DOHH2 (cell line): ENCODE data around the gene SLC2A4.

ENCODE experiments used
- H3F3A ChIP-seq: fragments of 200-600 bp; sonication (generic), shearing (Covaris generic); 2 replicates; pipeline ENCODE4 v1.6.0; 2016; ENCODE audit warnings: antibody characterized with exemption, mild to moderate bottlenecking; ENCODE audit not compliant: control insufficient read depth, insufficient read depth
- H3K27ac ChIP-seq: fragments of 200-600 bp; sonication (generic); 2 replicates; pipeline ENCODE4 v1.5.1; 2014; ENCODE audit warnings: low read depth, mild to moderate bottlenecking, low read length, moderate library complexity
- H3K27me3 ChIP-seq: fragments of 200-600 bp; sonication (generic); 2 replicates; pipeline ENCODE4 v1.6.1; 2014; ENCODE audit warnings: mild to moderate bottlenecking, low read length, mixed read lengths; ENCODE audit not compliant: control insufficient read depth
- H3K36me3 ChIP-seq: fragments of 200-600 bp; sonication (generic); 2 replicates; pipeline ENCODE4 v1.6.1; 2014; ENCODE audit warnings: mild to moderate bottlenecking, low read length, moderate library complexity, mixed read lengths; ENCODE audit not compliant: control insufficient read depth
- H3K4me1 ChIP-seq: fragments of 200-600 bp; sonication (generic); 2 replicates; pipeline ENCODE4 v1.6.1; 2014; ENCODE audit warnings: mild to moderate bottlenecking, low read length, mixed read lengths; ENCODE audit not compliant: control insufficient read depth
- H3K4me2 ChIP-seq: fragments of 200-600 bp; sonication (generic); 2 replicates; pipeline ENCODE4 v1.6.0; 2014; ENCODE audit warnings: mild to moderate bottlenecking, low read length, moderate library complexity
- H3K4me3 ChIP-seq: fragments of 200-600 bp; sonication (generic); 2 replicates; pipeline ENCODE4 v1.5.1; 2014; ENCODE audit warnings: mild to moderate bottlenecking, low read length, mixed read lengths
- H3K79me2 ChIP-seq: fragments of 200-600 bp; sonication (generic); 2 replicates; pipeline ENCODE4 v1.6.1; 2014; ENCODE audit warnings: mild to moderate bottlenecking, low read length, mixed read lengths; ENCODE audit not compliant: control insufficient read depth
- H3K9me2 ChIP-seq: fragments of 200-600 bp; sonication (generic); replicated peaks from 2 replicates; pipeline ENCODE4 v1.6.1; 2014; ENCODE audit warnings: mild to moderate bottlenecking, low read length, mixed read lengths; ENCODE audit not compliant: control insufficient read depth
- H3K9me3 ChIP-seq: fragments of 200-600 bp; sonication (generic); 2 replicates; pipeline ENCODE4 v1.6.1; 2014; ENCODE audit warnings: antibody characterized with exemption, low read length, mixed read lengths; ENCODE audit not compliant: control insufficient read depth, insufficient read depth
- H4K20me1 ChIP-seq: fragments of 200-600 bp; sonication (generic); 2 replicates; pipeline ENCODE4 v1.6.0; 2014; ENCODE audit warnings: low read depth, mild to moderate bottlenecking, antibody characterized with exemption, low read length, moderate library complexity; ENCODE audit not compliant: control insufficient read depth, insufficient read depth
- EZH2phosphoT487 ChIP-seq: fragments of 200-600 bp; sonication (generic); IDR thresholded peaks from 2 replicates; pipeline ENCODE4 v1.6.1; 2017; ENCODE audit warnings: borderline replicate concordance, mild to moderate bottlenecking, antibody characterized with exemption, low read length, moderate library complexity, mixed read lengths
- TF ChIP-seq, protein P1 (sequence below): fragments of 200-600 bp; sonication (generic); IDR thresholded peaks from one replicate; pipeline ENCODE4 v1.5.1; 2014; ENCODE audit warnings: antibody characterized with exemption, mild to moderate bottlenecking, low read depth, low read length; ENCODE audit not compliant: poor library complexity, severe bottlenecking

Gene SLC2A4

DNA sequence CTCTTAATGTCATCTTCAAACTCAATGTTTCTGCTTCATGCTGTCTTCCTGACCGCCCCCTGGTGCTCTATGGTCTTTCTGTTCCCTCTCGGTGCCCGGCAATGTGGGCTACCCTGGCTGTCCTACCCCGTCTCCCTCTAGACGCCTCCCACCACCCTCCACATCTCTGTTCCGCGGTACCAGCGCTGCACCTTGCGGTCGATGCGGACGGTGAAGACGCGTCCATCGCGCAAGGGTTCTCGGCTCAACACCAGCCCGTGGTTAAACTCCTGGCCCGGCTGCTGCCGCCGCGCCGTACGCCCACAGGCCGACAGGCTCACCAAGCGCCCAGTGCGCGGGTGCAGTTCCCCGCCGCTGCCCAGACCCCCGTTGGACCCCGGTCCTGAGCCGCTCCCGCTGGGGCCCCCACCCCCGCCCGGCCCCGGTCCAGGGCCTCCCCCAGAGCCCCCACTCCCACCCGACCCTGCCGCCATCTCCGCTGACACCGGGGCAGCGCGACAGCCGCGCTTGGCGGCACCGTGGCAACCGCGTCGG lies 47.4 kb downstream of the SLC2A4 start, which contains the start of gene NEURL4:
TSS of gene NEURL4 (minus strand) at position 496 of the 534 bp plus-strand sequence. CDS start at position 473, 23 bp downstream.
- peak within 1 kb of the TSS; percentile 94 for H3K27ac ChIP-seq
- TF ChIP-seq, protein P1, sequence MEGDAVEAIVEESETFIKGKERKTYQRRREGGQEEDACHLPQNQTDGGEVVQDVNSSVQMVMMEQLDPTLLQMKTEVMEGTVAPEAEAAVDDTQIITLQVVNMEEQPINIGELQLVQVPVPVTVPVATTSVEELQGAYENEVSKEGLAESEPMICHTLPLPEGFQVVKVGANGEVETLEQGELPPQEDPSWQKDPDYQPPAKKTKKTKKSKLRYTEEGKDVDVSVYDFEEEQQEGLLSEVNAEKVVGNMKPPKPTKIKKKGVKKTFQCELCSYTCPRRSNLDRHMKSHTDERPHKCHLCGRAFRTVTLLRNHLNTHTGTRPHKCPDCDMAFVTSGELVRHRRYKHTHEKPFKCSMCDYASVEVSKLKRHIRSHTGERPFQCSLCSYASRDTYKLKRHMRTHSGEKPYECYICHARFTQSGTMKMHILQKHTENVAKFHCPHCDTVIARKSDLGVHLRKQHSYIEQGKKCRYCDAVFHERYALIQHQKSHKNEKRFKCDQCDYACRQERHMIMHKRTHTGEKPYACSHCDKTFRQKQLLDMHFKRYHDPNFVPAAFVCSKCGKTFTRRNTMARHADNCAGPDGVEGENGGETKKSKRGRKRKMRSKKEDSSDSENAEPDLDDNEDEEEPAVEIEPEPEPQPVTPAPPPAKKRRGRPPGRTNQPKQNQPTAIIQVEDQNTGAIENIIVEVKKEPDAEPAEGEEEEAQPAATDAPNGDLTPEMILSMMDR = no peak
- TF ChIP-seq EZH2phosphoT487 = no peak
- H3K9me2 ChIP-seq = no peaks in the 10 kb centered on the region
- H3K27me3 ChIP-seq = no peaks in the 10 kb centered on the region
- peak within 1 kb of the TSS; percentile 98 for H3K4me2 ChIP-seq
- peaks cover 52% of the 10 kb centered on the region for H3K4me1 ChIP-seq
- H3K4me3 ChIP-seq = peak within 1 kb of the TSS; percentile 100
- H3K9me3 ChIP-seq = no peaks in the 10 kb centered on the region
- H3K79me2 ChIP-seq = peaks cover 33% of the 10 kb centered on the region
- H4K20me1 ChIP-seq = no peaks in the 10 kb centered on the region
- peaks cover 11% of the 10 kb centered on the region for H3F3A ChIP-seq
- peaks cover 32% of the 10 kb centered on the region for H3K36me3 ChIP-seq

DNA sequence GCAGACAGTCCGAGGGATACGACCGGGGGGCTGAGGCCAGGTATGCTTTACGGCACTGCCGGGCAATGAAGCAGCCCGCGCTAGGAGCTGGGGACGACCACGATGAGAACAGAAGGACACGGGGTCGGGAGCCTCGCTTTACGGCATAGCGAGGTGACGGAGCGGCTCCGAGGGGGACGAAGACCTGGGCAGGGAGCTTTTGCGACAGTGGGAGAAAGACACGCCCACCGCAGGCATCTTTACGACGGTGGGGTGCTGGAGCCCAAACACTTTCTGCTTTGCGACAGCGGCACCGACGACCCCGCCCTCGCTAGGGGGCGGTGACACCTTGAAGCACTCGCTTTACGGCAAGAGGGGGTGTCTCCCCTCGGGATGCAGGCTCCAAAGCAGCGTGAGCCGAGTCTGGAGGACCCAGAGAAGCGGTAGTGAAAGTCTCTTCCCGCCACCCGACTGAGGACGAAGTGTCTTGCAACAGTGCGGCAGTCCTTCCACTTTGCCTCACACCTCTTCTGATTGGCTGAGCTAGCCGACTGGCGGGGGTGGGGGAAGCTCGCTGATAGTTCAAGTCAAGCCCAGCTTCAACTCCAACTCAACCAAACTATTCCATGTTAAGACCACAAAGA lies 48.0 kb downstream of the SLC2A4 start:
- H3F3A ChIP-seq = peaks cover 11% of the 10 kb centered on the region
- H3K9me2 ChIP-seq = no peaks in the 10 kb centered on the region
- H3K9me3 ChIP-seq = no peaks in the 10 kb centered on the region
- H4K20me1 ChIP-seq = no peaks in the 10 kb centered on the region
- H3K36me3 ChIP-seq = peaks cover 26% of the 10 kb centered on the region
- peaks cover 28% of the 10 kb centered on the region for H3K79me2 ChIP-seq
- H3K4me1 ChIP-seq = peaks cover 54% of the 10 kb centered on the region
- H3K4me3 ChIP-seq = peak overlapping the region; percentile 100
- H3K27me3 ChIP-seq = no peaks in the 10 kb centered on the region
- H3K27ac ChIP-seq = peak overlapping the region; percentile 94
- peak overlapping the region; percentile 98 for H3K4me2 ChIP-seq
- TF ChIP-seq, protein P1 = no peak
- TF ChIP-seq EZH2phosphoT487 = no peak

DNA sequence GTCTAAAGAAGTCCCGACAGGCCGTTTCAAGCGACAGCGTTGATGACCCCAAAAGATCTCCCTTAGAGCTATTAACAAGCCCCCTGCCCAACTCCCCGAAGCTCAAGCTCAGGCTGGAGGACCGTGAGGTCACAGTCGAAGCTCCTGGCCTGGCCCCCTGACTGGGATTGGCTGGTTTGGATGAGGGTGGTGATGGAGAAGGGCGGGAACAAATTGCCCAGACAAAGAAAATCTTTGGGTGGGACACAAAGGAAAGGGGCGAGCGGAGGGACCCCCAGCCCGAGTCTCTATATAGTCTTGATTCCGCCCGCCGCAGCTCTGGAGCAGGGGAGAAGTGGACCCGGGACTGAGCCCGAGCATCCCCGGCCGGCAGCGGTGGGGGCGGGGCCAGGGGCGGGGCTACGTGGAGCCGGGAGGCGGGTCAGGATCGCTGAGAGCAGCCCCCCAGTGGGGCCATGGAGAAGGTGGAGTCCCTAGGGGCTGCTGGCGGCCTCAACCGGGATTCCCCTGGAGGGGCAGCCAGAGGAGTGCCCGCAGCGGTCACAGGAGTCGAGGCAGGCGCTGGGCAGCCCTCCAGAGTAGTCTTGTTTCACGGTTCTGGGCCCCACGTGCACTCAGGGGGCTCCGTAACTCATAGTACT lies 48.6 kb downstream of the SLC2A4 start:
- H3K4me2 ChIP-seq = peak overlapping the region; percentile 90

More for the DNA sequence above, 48.6 kb downstream of the SLC2A4 start:
- Histone ChIP-seq H3K36me3 (peaks cover 22% of the 10 kb centered on the region), H3K4me3 (peak overlapping the region; percentile 100), H4K20me1 (no peaks in the 10 kb centered on the region), H3K79me2 (peaks cover 26% of the 10 kb centered on the region), H3K27ac (peak overlapping the region; percentile 94), H3F3A (peaks cover 11% of the 10 kb centered on the region), H3K4me1 (peaks cover 60% of the 10 kb centered on the region), H3K9me2 (no peaks in the 10 kb centered on the region), H3K9me3 (no peaks in the 10 kb centered on the region), H3K27me3 (no peaks in the 10 kb centered on the region)
- TF ChIP-seq, protein P1 = no peak
